Activated T-helper 17 cell treated with anti-CD3 and anti-CD28 coated beads, Interleukin-2, amount 50 U/mL, for 72 hours (primary cell): ENCODE measurements around the gene CSNK2B. TPM values are rescaled to one million over a fixed set of nuclear protein-coding genes. Genes with fewer than 3 reads are reported as not detected.
A peak's percentile ranks its signal among the peaks of the same experiment; 100 is the strongest.

Experiments
- ATAC-seq: fragments of 150-1000 bp; cut with Tn5 transposase; replicated peaks from 2 replicates; pipeline ENCODE4 v1.10.0; 2021; ENCODE audit warnings: mild to moderate bottlenecking, moderate library complexity
- H3K27ac Mint-ChIP-seq: one replicate; pipeline ENCODE4 v1.8.0; 2022; ENCODE audit warnings: mixed read lengths
- H3K27me3 Mint-ChIP-seq: one replicate; pipeline ENCODE4 v1.8.0; 2022; ENCODE audit warnings: mixed read lengths
- H3K36me3 Mint-ChIP-seq: one replicate; pipeline ENCODE4 v1.8.0; 2022; ENCODE audit warnings: low read depth, mild to moderate bottlenecking, mixed read lengths
- H3K4me1 Mint-ChIP-seq: one replicate; pipeline ENCODE4 v1.8.0; 2022; ENCODE audit warnings: mixed read lengths
- H3K4me3 Mint-ChIP-seq: one replicate; pipeline ENCODE4 v1.8.0; 2022; ENCODE audit warnings: mild to moderate bottlenecking, mixed read lengths
- H3K9me3 Mint-ChIP-seq: one replicate; pipeline ENCODE4 v1.8.0; 2022; ENCODE audit warnings: mixed read lengths
- total RNA-seq, 2 donors: library from RNA; stranded (reverse); gene quantifications; one replicate each; pipeline ENCODE4 v1.2.3, GENCODE V29; 2022

The CSNK2B gene
- total RNA-seq, 2 donors from 2014 or later = 204 to 245 TPM

DNA sequence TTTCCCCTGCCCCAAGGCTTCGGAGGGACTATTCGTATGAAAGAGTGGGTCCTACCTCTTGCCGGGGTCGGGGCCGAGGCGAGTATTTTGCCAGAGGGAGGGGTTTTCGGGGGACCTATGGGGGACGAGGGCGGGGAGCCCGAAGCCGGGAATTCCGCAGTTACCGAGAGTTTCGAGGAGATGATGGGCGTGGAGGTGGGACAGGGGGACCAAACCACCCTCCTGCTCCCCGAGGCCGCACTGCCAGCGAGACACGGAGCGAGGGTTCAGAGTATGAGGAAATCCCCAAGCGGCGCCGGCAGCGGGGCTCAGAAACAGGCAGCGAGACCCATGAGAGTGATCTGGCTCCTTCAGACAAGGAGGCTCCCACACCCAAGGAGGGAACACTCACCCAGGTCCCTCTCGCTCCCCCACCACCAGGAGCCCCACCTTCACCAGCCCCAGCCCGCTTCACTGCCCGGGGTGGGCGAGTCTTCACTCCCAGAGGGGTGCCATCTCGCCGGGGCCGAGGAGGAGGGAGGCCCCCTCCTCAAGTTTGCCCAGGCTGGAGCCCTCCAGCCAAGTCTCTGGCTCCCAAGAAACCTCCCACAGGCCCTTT, 34.1 kb upstream of the CSNK2B start:
- ATAC-seq = no peak

DNA sequence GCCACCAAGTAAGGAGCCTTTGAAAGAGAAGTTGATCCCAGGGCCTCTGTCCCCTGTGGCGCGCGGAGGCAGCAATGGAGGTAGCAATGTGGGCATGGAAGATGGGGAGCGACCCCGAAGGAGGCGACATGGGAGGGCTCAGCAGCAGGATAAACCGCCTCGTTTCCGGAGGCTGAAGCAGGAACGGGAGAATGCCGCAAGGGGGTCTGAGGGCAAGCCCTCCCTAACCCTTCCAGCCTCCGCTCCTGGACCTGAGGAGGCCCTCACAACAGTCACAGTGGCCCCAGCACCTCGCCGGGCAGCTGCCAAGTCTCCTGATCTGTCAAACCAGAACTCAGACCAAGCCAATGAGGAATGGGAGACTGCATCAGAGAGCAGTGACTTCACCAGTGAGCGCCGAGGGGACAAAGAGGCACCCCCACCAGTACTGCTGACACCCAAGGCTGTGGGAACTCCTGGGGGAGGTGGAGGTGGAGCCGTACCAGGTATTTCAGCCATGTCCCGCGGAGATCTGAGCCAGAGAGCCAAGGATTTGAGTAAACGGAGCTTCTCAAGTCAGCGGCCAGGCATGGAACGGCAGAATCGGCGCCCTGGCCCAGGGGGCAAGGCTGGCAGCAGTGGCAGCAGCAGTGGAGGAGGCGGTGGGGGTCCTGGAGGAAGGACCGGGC, 33.5 kb upstream of the CSNK2B start:
- Mint-ChIP-seq H3K9me3 (no peaks in the 10 kb centered on the region), H3K4me3 (no peak overlapping the region), H3K27ac (no peak overlapping the region), H3K27me3 (no peaks in the 10 kb centered on the region), H3K4me1 (peaks cover 4% of the 10 kb centered on the region), H3K36me3 (peaks cover 100% of the 10 kb centered on the region)
- ATAC-seq = no peak

More for the DNA sequence above, 34.1 kb upstream of the CSNK2B start:
- H3K4me3 Mint-ChIP-seq = no peak overlapping the region
- H3K27me3 Mint-ChIP-seq = no peaks in the 10 kb centered on the region
- peaks cover 4% of the 10 kb centered on the region for H3K4me1 Mint-ChIP-seq
- no peak overlapping the region for H3K27ac Mint-ChIP-seq
- no peaks in the 10 kb centered on the region for H3K9me3 Mint-ChIP-seq
- peaks cover 100% of the 10 kb centered on the region for H3K36me3 Mint-ChIP-seq

DNA sequence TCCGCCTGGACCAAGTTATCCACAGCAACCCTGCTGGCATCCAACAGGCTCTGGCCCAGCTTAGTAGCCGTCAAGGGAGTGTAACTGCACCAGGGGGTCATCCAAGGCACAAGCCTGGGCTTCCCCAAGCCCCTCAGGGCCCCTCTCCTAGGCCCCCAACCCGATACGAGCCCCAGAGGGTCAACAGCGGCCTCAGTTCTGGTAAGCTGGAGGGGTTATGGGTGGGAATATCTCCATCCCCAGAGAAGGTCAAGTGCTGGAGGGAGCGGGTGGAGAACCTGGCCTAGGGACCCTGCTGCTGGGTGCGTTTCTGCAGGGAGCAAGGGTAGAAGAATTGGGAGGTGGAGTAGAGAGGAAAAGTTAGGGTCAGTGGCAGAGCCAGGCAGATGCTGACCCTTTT, 32.4 kb upstream of the CSNK2B start:
- Mint-ChIP-seq H3K27ac (peak overlapping the region; percentile 60), H3K9me3 (no peaks in the 10 kb centered on the region), H3K27me3 (no peaks in the 10 kb centered on the region), H3K4me1 (peaks cover 4% of the 10 kb centered on the region), H3K4me3 (no peak overlapping the region), H3K36me3 (peaks cover 100% of the 10 kb centered on the region)
- ATAC-seq = no peak

DNA sequence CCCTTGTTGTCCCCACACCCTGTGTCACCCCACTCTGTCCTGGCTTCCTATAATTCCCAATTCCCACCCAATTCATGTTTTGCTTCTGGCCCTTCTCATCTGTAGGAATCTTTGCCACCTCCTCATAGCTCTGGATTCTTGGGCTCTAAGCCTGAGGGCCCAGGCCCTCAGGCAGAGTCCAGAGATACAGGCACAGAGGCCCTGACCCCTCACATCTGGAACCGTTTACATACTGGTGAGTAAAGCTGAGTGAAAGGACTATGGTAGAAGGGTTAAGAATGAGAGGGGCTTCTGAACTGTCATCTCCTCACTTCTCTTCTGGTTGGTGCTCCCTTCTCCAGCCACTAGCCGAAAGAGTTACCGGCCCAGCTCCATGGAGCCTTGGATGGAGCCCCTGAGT, 31.7 kb upstream of the CSNK2B start:
- Mint-ChIP-seq H3K36me3 (peaks cover 100% of the 10 kb centered on the region), H3K27ac (peak overlapping the region; percentile 60), H3K27me3 (no peaks in the 10 kb centered on the region), H3K4me1 (peaks cover 4% of the 10 kb centered on the region), H3K9me3 (no peaks in the 10 kb centered on the region), H3K4me3 (no peak overlapping the region)
- ATAC-seq = no peak

- Mint-ChIP-seq H3K36me3 (peaks cover 100% of the 10 kb centered on the region), H3K4me3 (no peak overlapping the region), H3K4me1 (peaks cover 8% of the 10 kb centered on the region), H3K27ac (peak overlapping the region; percentile 59), H3K27me3 (no peaks in the 10 kb centered on the region), H3K9me3 (no peaks in the 10 kb centered on the region)
- no peak for ATAC-seq
Observed at GRCh38 chr6:31634969-31635575, 30.8 kb upstream of the CSNK2B start.

- Mint-ChIP-seq H3K4me1 (peaks cover 13% of the 10 kb centered on the region), H3K36me3 (peaks cover 100% of the 10 kb centered on the region), H3K27ac (peak overlapping the region; percentile 52), H3K9me3 (no peaks in the 10 kb centered on the region), H3K27me3 (no peaks in the 10 kb centered on the region), H3K4me3 (no peak overlapping the region)
- ATAC-seq = no peak
Observed at GRCh38 chr6:31636698-31637596, 28.9 kb upstream of the CSNK2B start.

DNA sequence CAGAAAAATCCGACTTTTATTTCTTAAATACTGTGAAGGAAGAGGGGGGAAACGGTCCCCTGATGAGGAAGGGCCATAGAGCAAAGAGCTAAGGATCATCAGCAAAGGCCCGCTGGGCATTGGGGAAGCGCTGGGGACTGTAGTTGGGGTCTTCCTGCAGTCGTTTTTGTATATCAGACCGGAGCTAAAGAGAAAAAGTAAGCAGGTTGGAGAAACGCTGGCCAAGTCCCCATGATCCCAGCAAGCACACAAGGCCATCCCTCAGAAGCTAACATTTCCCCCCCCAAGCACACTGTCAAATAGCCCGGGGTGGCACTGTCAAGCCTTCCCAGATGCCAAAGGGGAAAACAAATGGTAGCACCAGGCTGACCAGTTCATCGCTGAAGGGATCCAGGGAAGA, 26.8 kb upstream of the CSNK2B start:
- ATAC-seq = no peak
- no peak overlapping the region for H3K4me3 Mint-ChIP-seq

GRCh38 chr6:31639449-31639861, 26.4 kb upstream of the CSNK2B start:
- H3K27me3 Mint-ChIP-seq = no peaks in the 10 kb centered on the region
- H3K4me1 Mint-ChIP-seq = peaks cover 9% of the 10 kb centered on the region
- ATAC-seq = peak; percentile 80
- no peaks in the 10 kb centered on the region for H3K9me3 Mint-ChIP-seq
- H3K36me3 Mint-ChIP-seq = peaks cover 99% of the 10 kb centered on the region
- peak overlapping the region; percentile 54 for H3K4me3 Mint-ChIP-seq
- peak overlapping the region; percentile 89 for H3K27ac Mint-ChIP-seq

More for the DNA sequence above, 26.8 kb upstream of the CSNK2B start:
- Mint-ChIP-seq H3K27me3 (no peaks in the 10 kb centered on the region), H3K36me3 (peaks cover 100% of the 10 kb centered on the region), H3K4me1 (peaks cover 10% of the 10 kb centered on the region), H3K27ac (no peak overlapping the region), H3K9me3 (no peaks in the 10 kb centered on the region)

- peak overlapping the region; percentile 89 for H3K27ac Mint-ChIP-seq
- peaks cover 9% of the 10 kb centered on the region for H3K4me1 Mint-ChIP-seq
- H3K9me3 Mint-ChIP-seq = no peaks in the 10 kb centered on the region
- no peak for ATAC-seq
- peaks cover 99% of the 10 kb centered on the region for H3K36me3 Mint-ChIP-seq
- H3K4me3 Mint-ChIP-seq = peak overlapping the region; percentile 54
- H3K27me3 Mint-ChIP-seq = no peaks in the 10 kb centered on the region
Observed at GRCh38 chr6:31640612-31641011, 25.3 kb upstream of the CSNK2B start.

DNA sequence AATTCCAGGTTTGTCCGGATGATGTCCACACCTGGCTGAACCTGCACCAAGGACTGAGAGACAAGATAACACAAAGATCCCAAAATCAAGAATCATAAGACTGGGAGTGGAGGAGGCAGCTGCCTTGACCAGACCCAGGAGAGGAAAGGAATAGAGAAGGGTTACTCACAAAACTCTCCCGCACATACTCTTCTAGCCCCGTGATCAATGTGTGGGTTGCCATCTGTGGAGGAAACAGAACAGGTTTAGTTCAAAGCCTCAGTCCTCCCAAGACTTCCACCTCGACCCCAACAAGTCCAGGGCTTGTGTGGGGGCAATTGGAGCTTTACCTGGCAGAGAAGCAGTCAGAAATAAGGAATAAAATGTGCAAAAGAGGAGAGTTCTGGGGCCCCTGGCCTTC, 24.5 kb upstream of the CSNK2B start:
- Mint-ChIP-seq H3K27me3 (no peaks in the 10 kb centered on the region), H3K36me3 (peaks cover 99% of the 10 kb centered on the region), H3K9me3 (no peaks in the 10 kb centered on the region), H3K4me3 (no peak overlapping the region), H3K27ac (peak overlapping the region; percentile 89), H3K4me1 (peaks cover 9% of the 10 kb centered on the region)
- ATAC-seq = no peak

DNA sequence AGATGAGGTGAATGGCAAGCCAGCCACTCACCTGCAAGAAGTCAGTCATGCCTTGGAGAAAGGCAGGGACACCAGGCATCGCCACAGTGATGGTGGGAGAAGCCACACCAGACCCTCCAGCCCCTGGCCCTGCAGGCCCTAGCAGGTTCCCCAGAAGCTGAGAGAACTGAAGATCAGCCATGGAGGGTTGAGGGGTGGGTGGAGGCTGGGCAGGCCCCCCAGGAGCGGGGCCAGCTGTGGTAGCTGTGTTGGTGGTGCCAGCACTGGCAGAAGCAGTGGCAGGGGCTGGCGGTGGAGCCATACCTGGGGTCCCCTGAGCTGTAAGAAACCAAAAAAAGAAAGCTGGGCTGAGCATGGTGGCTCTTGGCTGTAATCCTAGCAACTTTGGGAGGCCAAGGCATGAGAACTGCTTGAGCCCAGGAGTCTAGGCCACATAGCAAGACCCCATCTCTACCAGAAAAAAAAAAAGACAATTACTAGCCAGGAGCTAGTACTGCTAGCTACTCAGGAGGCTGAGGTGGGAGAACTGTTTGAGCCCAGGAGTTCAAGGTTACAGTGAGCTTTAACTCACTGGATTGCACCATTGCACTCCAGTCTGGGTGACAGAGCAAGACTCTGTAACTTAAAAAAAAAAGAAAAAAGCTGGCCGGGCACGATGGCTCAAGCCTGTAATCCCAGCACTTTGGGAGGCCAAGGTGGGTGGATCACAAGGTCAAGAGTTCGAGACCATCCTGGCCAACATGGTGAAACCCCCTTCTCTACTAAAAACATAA, 22.9 kb upstream of the CSNK2B start:
- peaks cover 99% of the 10 kb centered on the region for H3K36me3 Mint-ChIP-seq
- no peak overlapping the region for H3K4me3 Mint-ChIP-seq
- no peaks in the 10 kb centered on the region for H3K27me3 Mint-ChIP-seq
- no peaks in the 10 kb centered on the region for H3K9me3 Mint-ChIP-seq
- ATAC-seq = no peak
- H3K27ac Mint-ChIP-seq = no peak overlapping the region
- peaks cover 9% of the 10 kb centered on the region for H3K4me1 Mint-ChIP-seq

GRCh38 chr6:31643818-31644454, 21.9 kb upstream of the CSNK2B start:
- Mint-ChIP-seq H3K4me1 (peaks cover 9% of the 10 kb centered on the region), H3K4me3 (no peak overlapping the region), H3K9me3 (no peaks in the 10 kb centered on the region), H3K36me3 (peaks cover 99% of the 10 kb centered on the region), H3K27me3 (no peaks in the 10 kb centered on the region), H3K27ac (no peak overlapping the region)
- ATAC-seq = no peak

DNA sequence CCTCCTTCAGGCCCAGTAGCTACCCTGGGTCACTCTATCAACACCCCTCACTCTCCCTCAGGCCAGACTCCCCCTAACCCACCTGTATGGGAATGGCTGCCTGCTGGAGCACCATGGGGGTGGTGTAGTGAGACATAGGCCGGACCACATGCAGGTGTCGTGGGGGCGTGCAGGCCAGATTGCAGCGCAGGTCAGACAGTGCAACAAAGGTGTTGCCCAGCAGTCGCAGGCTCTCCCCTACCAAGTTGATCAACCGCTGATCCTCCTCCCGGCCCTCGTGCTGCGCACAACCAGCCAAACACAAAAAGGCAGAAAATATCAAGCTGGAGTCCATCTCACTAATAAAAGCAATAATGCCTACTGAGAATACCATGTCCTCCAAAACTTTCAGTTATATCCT, 20.6 kb upstream of the CSNK2B start:
- Mint-ChIP-seq H3K9me3 (no peaks in the 10 kb centered on the region), H3K27ac (peak overlapping the region; percentile 11), H3K27me3 (no peaks in the 10 kb centered on the region), H3K4me1 (peaks cover 9% of the 10 kb centered on the region), H3K4me3 (no peak overlapping the region), H3K36me3 (peaks cover 99% of the 10 kb centered on the region)
- no peak for ATAC-seq
